Sigmoid colon (tissue), 7 donors: Measurements from ENCODE around the gene AP1G2. TPM values are rescaled to one million over a fixed set of nuclear protein-coding genes. Genes with fewer than 3 reads are reported as not detected.

Experiments
- DNase-seq: peaks from one replicate; pipeline ENCODE4 v3.0.0-alpha.2; 2019
- H3K27ac ChIP-seq, 4 donors: fragments of 200-600 bp; sonication (generic); one replicate each; pipeline ENCODE4 v1.5.1; 2016 to 2019; ENCODE audit warnings: mild to moderate bottlenecking in 1 of 4
- H3K27me3 ChIP-seq, 3 donors: fragments of 200-600 bp; sonication (generic); one replicate each; pipeline ENCODE4 v1.5.1; 2019; ENCODE audit warnings: mild to moderate bottlenecking in 1 of 3
- H3K36me3 ChIP-seq, 4 donors: fragments of 200-600 bp; sonication (generic); one replicate each; pipeline ENCODE4 v1.5.1; 2016 to 2019
- H3K4me1 ChIP-seq, 4 donors: fragments of 200-600 bp; sonication (generic); one replicate each; pipeline ENCODE4 v1.5.1; 2017 to 2019
- H3K4me3 ChIP-seq, 4 donors: fragments of 200-600 bp; sonication (generic); one replicate each; pipeline ENCODE4 v1.5.1; 2017 to 2019; ENCODE audit warnings: mild to moderate bottlenecking in 2 of 4, moderate library complexity in 1 of 4
- H3K9me3 ChIP-seq, 4 donors: fragments of 200-600 bp in 3 of 4; sonication (generic) in 3 of 4; one replicate each; pipeline versions ENCODE4 v1.5.1 to v1.6.1; 2013 to 2019
- EP300 ChIP-seq, 4 donors: sonication (generic); formaldehyde crosslinking; IDR thresholded peaks; one replicate each; pipeline ENCODE4 v1.6.1; 2017; ENCODE audit warnings: antibody characterized with exemption in 4 of 4
- POLR2A ChIP-seq, 2 donors: fragments of 450-650 bp; IDR thresholded peaks; one replicate each; pipeline ENCODE4 v1.6.1; 2016; ENCODE audit warnings: antibody characterized with exemption in 2 of 2, mild to moderate bottlenecking in 2 of 2, moderate library complexity in 2 of 2
- POLR2AphosphoS5 ChIP-seq, 4 donors: sonication (generic); formaldehyde crosslinking; IDR thresholded peaks; one replicate each; pipeline ENCODE4 v1.6.1; 2017; ENCODE audit warnings: antibody characterized with exemption in 4 of 4
- WGBS, 2 donors: extraction: QIAGEN DNeasy Blood & Tissue Kit; methylation state at CpG; one replicate each; pipeline ENCODE4 v1.1.7; 2013; 5-methylcytosine and 5-hydroxymethylcytosine counted together
- intact Hi-C: fragments of 100-400 bp; cut with DNase I; formaldehyde crosslinking; loops from one replicate; pipeline ENCODE4 v1.15.1; 2023
- polyA plus RNA-seq, 3 donors: library from polyadenylated mRNA; stranded (reverse); fragments of 200-250 nt; gene quantifications; one replicate each; pipeline ENCODE4 v1.2.3, GENCODE V29; 2013
- total RNA-seq, 4 donors: library from RNA; depleted of rRNA; stranded (reverse); fragments of >200 nt; gene quantifications; one replicate each; pipeline ENCODE4 v1.1.0, GENCODE V29; 2016
- TF ChIP-seq, protein P1 (sequence below), 4 experiments: fragments of 450-650 bp in 3 of 4; fragments of 200-600 bp in 1 of 4; IDR thresholded peaks; one replicate each; pipeline ENCODE4 v1.5.1; 2016 to 2019; ENCODE audit warnings: antibody characterized with exemption in 4 of 4, mild to moderate bottlenecking in 3 of 4, moderate library complexity in 2 of 4
- donor health status: healthy with polysubstance abuse.
- donor health status: Bipolar disorder and iron deficiency.
- donor health status: healthy.

AP1G2 gene
- total and polyA plus RNA-seq, 7 donors: 16.4 to 124 (median 33.0) TPM

DNA sequence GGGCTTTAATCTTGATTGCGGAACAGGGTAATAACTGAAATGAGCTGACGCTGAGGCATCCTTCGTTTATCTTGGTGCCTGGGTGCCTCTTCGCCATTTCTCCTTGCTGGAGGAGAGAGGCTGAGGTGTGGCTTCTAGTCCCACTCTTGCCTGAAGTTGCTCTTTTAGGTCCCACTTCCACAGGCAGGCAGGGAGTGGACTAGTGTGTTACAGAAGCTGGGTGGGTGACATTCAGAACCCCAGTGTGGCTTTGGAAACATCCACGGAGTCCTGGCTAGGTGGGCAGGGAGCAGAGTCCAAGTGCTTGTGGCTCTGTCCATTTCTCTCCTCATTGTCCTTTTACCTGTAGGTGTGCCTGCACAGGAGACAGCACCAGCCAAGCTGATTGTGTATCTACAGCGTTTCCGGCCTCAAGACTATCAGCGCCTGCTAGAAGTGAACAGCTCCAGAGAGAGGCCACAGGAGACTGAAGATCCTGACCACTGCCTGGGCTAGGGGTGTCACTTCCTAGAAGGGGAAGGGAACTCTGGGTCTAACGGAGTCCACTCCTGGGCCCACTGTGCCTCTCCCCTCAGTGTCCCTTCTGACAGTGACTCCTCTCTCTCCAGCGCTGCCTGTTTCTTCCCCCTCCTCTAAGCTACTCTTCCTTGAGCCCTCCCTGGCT is 9.1 kb downstream of the AP1G2 start:
- H3K4me3 ChIP-seq: no peak overlapping the region
- H3K27me3 ChIP-seq: no peaks in the 10 kb centered on the region
- H3K27ac ChIP-seq: no peak overlapping the region
- no peak for DNase-seq
- no peak for TF ChIP-seq EP300 (IDR thresholded peaks at IDR 0.05)
- TF ChIP-seq, protein P1, sequence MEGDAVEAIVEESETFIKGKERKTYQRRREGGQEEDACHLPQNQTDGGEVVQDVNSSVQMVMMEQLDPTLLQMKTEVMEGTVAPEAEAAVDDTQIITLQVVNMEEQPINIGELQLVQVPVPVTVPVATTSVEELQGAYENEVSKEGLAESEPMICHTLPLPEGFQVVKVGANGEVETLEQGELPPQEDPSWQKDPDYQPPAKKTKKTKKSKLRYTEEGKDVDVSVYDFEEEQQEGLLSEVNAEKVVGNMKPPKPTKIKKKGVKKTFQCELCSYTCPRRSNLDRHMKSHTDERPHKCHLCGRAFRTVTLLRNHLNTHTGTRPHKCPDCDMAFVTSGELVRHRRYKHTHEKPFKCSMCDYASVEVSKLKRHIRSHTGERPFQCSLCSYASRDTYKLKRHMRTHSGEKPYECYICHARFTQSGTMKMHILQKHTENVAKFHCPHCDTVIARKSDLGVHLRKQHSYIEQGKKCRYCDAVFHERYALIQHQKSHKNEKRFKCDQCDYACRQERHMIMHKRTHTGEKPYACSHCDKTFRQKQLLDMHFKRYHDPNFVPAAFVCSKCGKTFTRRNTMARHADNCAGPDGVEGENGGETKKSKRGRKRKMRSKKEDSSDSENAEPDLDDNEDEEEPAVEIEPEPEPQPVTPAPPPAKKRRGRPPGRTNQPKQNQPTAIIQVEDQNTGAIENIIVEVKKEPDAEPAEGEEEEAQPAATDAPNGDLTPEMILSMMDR (IDR thresholded peaks at IDR 0.05): no peak
- TF ChIP-seq POLR2AphosphoS5 (IDR thresholded peaks at IDR 0.05): no peak
- no peak for TF ChIP-seq POLR2A (IDR thresholded peaks at IDR 0.05)
- intact Hi-C loops: loop anchor here (5.0 to 10.0 kb wide), 6 partner anchors 191 to 886 kb away; partner anchors contain the start of genes ACIN1, C14orf119, DCAF11 and EFS
- H3K4me1 ChIP-seq: peaks cover 0 to 31% (median 26%) of the 10 kb centered on the region in 4 donors
- 80 to 91% methylated on average over 10 of the region's 10 CpGs for WGBS, 2 donors
- H3K9me3 ChIP-seq: no peaks in the 10 kb centered on the region
- H3K36me3 ChIP-seq: peaks cover 0 to 20% (median 3%) of the 10 kb centered on the region in 4 donors

DNA sequence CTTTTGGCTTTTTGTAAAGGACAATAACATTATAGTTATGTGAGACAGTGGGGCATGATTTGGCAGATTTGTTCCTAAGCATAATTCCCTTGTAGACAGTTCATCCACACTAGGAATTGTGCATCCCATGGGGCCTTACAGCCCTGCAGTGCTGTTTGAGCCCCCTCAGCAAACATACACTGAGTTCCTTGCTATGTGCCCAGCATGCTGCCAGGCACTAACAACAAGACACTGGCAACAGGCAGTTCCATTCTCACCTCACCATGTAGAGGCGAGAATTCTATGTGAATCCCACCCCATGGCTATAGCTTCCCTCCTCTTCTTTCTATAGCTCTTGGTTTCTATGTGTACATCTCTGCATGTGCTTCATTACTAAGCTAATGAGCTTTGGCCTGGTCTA is 9.6 kb downstream of the AP1G2 start:
- TF ChIP-seq, protein P1 (IDR thresholded peaks at IDR 0.05): no peak
- no peak for TF ChIP-seq POLR2A (IDR thresholded peaks at IDR 0.05)
- no peak for TF ChIP-seq EP300 (IDR thresholded peaks at IDR 0.05)
- TF ChIP-seq POLR2AphosphoS5 (IDR thresholded peaks at IDR 0.05): no peak

DNA sequence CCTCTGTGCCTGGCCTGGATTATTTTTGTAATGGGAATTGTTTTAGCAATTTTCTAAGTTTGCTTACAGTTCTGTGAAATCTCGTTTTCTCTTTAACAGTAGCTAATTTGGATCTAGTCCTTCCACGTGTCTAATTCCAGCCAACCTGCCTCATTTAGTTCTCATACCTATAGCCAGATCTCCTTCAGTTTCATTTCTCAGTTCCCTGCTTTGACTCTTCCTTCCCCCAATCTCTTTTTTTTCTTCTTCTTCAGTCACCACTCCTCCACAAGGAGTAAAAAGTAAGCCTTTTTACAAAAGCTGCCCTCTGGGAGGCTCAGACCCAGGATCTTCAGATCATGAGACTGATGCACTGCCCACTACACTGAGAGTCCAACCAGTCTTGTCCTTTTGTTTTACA is 10.1 kb downstream of the AP1G2 start:
- intact Hi-C loops: loop anchor here (5.0 to 10.0 kb wide), 6 partner anchors 190 to 887 kb away; partner anchors contain the start of genes ACIN1, C14orf119, DCAF11 and EFS
- Histone ChIP-seq H3K36me3 (peaks cover 0 to 20% (median 3%) of the 10 kb centered on the region in 4 donors), H3K27ac (peak overlapping the region in 2 of 4 donors; percentile 93 to 98), H3K4me1 (peaks cover 0 to 31% (median 26%) of the 10 kb centered on the region in 4 donors), H3K4me3 (no peak overlapping the region), H3K9me3 (no peaks in the 10 kb centered on the region), H3K27me3 (no peaks in the 10 kb centered on the region)
- no peak for DNase-seq
- WGBS, 2 donors: 37 to 47% methylated on average over 2 of the region's 2 CpGs
- TF ChIP-seq POLR2AphosphoS5 (IDR thresholded peaks at IDR 0.05): no peak
- no peak for TF ChIP-seq POLR2A (IDR thresholded peaks at IDR 0.05)

More for the DNA sequence above, 9.6 kb downstream of the AP1G2 start:
- peaks cover 0 to 31% (median 26%) of the 10 kb centered on the region in 4 donors for H3K4me1 ChIP-seq
- H3K9me3 ChIP-seq: no peaks in the 10 kb centered on the region
- H3K27ac ChIP-seq: no peak overlapping the region
- WGBS, 2 donors: 98 to 99% methylated on average over 1 of the region's 1 CpG
- intact Hi-C loops: loop anchor here (5.0 to 10.0 kb wide), 6 partner anchors 191 to 887 kb away; partner anchors contain the start of genes ACIN1, C14orf119, DCAF11 and EFS
- DNase-seq: no peak
- H3K27me3 ChIP-seq: no peaks in the 10 kb centered on the region
- H3K36me3 ChIP-seq: peaks cover 0 to 20% (median 3%) of the 10 kb centered on the region in 4 donors
- H3K4me3 ChIP-seq: no peak overlapping the region

DNA sequence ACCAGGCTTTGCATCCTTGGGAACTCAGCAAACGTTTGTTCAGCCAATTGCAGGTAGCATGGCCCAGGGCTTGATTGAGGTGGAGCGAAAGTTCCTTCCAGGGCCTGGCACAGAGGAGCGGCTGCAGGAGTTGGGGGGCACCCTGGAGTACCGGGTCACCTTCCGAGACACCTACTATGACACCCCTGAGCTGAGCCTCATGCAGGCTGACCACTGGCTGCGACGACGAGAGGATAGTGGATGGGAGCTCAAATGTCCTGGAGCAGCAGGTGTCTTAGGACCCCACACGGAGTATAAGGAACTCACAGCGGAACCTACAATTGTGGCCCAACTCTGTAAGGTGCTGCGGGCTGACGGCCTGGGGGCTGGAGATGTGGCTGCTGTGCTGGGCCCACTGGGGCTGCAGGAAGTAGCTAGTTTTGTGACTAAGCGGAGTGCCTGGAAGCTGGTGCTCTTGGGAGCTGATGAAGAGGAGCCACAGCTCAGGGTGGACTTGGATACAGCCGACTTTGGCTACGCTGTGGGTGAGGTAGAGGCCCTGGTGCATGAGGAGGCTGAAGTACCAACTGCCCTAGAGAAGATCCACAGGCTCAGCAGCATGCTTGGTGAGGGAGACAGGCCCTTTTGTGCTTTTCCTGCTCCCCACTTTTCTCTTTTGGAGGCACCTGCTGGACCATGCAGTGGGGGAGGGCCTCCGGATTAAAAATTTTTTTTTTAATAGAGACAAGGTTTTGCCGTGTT is 10.7 kb downstream of the AP1G2 start:
- Histone ChIP-seq H3K27ac (peak overlapping the region; percentile 93 to 98 (median 95)), H3K9me3 (no peaks in the 10 kb centered on the region), H3K4me3 (peak overlapping the region; percentile 71 to 88 (median 82)), H3K4me1 (peaks cover 0 to 34% (median 28%) of the 10 kb centered on the region in 4 donors), H3K36me3 (peaks cover 0 to 20% (median 3%) of the 10 kb centered on the region in 4 donors), H3K27me3 (no peaks in the 10 kb centered on the region)
- WGBS, 2 donors: 20 to 48% methylated on average over 17 of the region's 17 CpGs
- no peak for DNase-seq
- intact Hi-C loops: loop anchor here (5.0 to 10.0 kb wide), 6 partner anchors 190 to 888 kb away; partner anchors contain the start of genes ACIN1, C14orf119, DCAF11 and EFS
- TF ChIP-seq POLR2A (IDR thresholded peaks at IDR 0.05) (no peak), POLR2AphosphoS5 (IDR thresholded peaks at IDR 0.05) (no peak), EP300 (IDR thresholded peaks at IDR 0.05) (no peak)
- TF ChIP-seq, protein P1 (IDR thresholded peaks at IDR 0.05): no peak
